ENCODE measurements around the gene FTSJ3.
"Not testable (repeated sequence)": the region's sequence is repeated elsewhere in the genome, so short reads cannot be mapped to it uniquely, and the experiment has no call there.

- TF ChIP-seq CTCF, POLR2A (IDR thresholded peaks at IDR 0.05): not testable (repeated sequence)
Measured at GRCh38 chr17:63870292-63870665, 42.8 kb upstream of the FTSJ3 start.
